Measurements from ENCODE around the gene C15orf61. TPM values are rescaled to one million over a fixed set of nuclear protein-coding genes. Genes with fewer than 3 reads are reported as not detected.

C15orf61 gene
- total and polyA plus RNA-seq, 2 donors (not counting 1 experiment from before 2014, with no cell fraction given), result 6.1 to 6.3 TPM

DNA sequence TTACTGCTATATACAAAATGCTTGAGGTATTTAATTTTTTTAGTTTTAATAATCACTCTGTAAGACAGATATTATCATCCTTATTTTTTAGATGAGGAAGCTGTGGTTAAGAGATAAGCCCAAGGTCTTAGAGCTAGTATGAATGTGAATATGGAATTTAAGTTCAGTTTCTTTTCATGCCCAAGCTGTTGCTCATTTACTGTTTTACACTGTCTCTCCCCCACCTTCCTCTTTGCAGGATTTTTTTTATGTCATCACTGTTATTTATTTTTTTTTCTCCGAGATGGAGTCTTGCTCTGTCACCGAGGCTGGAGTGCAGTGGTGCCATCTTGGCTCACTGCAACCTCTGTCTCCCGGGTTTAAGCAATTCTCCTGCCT lies 44.0 kb downstream of the C15orf61 start:
- no peak overlapping the region for H3K27ac ChIP-seq (ENCODE audit: low read length in 2 of 2)
- Mint-ChIP-seq H3K9me3 (ENCODE audit: insufficient read depth) (no peaks in the 10 kb centered on the region), H3K27me3 (no peaks in the 10 kb centered on the region), H3K4me3 (no peak overlapping the region), H3K27ac (no peak overlapping the region), H3K4me1 (peaks cover 19% of the 10 kb centered on the region)
- H2AFZ ChIP-seq (ENCODE audit: insufficient read depth, low read depth, low read length, poor library complexity, severe bottlenecking), result no peak overlapping the region
- H3K4me2 ChIP-seq (replicated peaks; ENCODE audit: low read depth, low read length, poor library complexity, severe bottlenecking), result no peak overlapping the region
- H3K9ac ChIP-seq (ENCODE audit: low read length), result no peak overlapping the region
- DNase-seq (no peak), ATAC-seq (ENCODE audit: low read depth) (no peak)
- TF ChIP-seq, protein P1, sequence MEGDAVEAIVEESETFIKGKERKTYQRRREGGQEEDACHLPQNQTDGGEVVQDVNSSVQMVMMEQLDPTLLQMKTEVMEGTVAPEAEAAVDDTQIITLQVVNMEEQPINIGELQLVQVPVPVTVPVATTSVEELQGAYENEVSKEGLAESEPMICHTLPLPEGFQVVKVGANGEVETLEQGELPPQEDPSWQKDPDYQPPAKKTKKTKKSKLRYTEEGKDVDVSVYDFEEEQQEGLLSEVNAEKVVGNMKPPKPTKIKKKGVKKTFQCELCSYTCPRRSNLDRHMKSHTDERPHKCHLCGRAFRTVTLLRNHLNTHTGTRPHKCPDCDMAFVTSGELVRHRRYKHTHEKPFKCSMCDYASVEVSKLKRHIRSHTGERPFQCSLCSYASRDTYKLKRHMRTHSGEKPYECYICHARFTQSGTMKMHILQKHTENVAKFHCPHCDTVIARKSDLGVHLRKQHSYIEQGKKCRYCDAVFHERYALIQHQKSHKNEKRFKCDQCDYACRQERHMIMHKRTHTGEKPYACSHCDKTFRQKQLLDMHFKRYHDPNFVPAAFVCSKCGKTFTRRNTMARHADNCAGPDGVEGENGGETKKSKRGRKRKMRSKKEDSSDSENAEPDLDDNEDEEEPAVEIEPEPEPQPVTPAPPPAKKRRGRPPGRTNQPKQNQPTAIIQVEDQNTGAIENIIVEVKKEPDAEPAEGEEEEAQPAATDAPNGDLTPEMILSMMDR (IDR thresholded peaks at IDR 0.05), result no peak
- no peak for TF ChIP-seq EZH2 (IDR thresholded peaks at IDR 0.05; ENCODE audit: borderline replicate concordance, insufficient read depth, low read depth, low read length, poor library complexity, severe bottlenecking)
- intact Hi-C loops (cut with micrococcal nuclease), result no loop called here
- H3K4me3 ChIP-seq (ENCODE audit: control extremely low read depth in 1 of 5, extremely low read depth in 1 of 5, insufficient read depth in 1 of 5, low read depth in 2 of 5, low read length in 4 of 5), result no peak overlapping the region
- no CpG with 5 or more reads among the region's 3 CpGs for WGBS (ENCODE audit: insufficient coverage)
- no peaks in the 10 kb centered on the region for H3K27me3 ChIP-seq (replicated peaks in 1 of 4; ENCODE audit: control extremely low read depth in 1 of 4, control insufficient read depth in 3 of 4, insufficient read depth in 4 of 4, low read length in 3 of 4)
- H3K9me3 ChIP-seq (ENCODE audit: control extremely low read depth in 1 of 3, control insufficient read depth in 2 of 3, insufficient read depth in 1 of 3, low read length in 2 of 3), result no peaks in the 10 kb centered on the region
- H3K79me2 ChIP-seq (ENCODE audit: control insufficient read depth, insufficient read depth, low read length), result no peaks in the 10 kb centered on the region
- no peaks in the 10 kb centered on the region for H3K4me1 ChIP-seq (ENCODE audit: control insufficient read depth in 2 of 2, insufficient read depth in 2 of 2, low read length in 2 of 2)
- H3K36me3 ChIP-seq (replicated peaks in 1 of 2; ENCODE audit: control extremely low read depth in 1 of 2, control insufficient read depth in 1 of 2, extremely low read depth in 1 of 2, insufficient read depth in 2 of 2, low read length in 1 of 2), result peaks cover 0 to under 1% of the 10 kb centered on the region in 2 experiments
- ChIA-PET CTCF (no interaction called here), POLR2A (no interaction called here)
- no peaks in the 10 kb centered on the region for H4K20me1 ChIP-seq (ENCODE audit: control insufficient read depth, insufficient read depth, low read length, poor library complexity, severe bottlenecking)

DNA sequence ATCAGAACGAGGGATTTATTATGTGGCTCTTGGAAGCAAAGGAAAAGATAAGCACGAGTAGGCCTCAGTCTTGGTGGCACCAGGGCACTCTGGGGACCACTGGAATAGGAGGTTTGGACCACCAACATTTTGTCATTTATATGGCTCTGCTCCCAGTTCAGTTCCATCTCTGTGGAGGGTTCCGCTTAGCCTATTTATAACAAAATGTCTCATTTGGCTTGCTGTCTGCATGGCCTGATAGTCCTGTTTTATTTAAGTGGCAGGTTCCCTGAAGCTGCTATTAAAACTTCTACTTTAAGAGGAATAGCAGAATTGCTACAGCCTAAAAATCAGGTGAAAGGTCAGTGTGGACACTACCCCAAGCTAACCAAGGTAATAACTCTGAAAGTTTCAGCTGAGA lies 48.7 kb downstream of the C15orf61 start:
- peaks cover 0 to 7% of the 10 kb centered on the region in 2 experiments for H3K36me3 ChIP-seq (replicated peaks in 1 of 2; ENCODE audit: control extremely low read depth in 1 of 2, control insufficient read depth in 1 of 2, extremely low read depth in 1 of 2, insufficient read depth in 2 of 2, low read length in 1 of 2)
- Mint-ChIP-seq H3K9me3 (ENCODE audit: insufficient read depth) (no peaks in the 10 kb centered on the region), H3K4me3 (no peak overlapping the region), H3K27me3 (no peaks in the 10 kb centered on the region), H3K4me1 (peaks cover 8% of the 10 kb centered on the region), H3K27ac (no peak overlapping the region)
- no peak overlapping the region for H3K27ac ChIP-seq (ENCODE audit: low read length in 2 of 2)
- no peaks in the 10 kb centered on the region for H3K27me3 ChIP-seq (replicated peaks in 1 of 4; ENCODE audit: control extremely low read depth in 1 of 4, control insufficient read depth in 3 of 4, insufficient read depth in 4 of 4, low read length in 3 of 4)
- no peak for TF ChIP-seq EZH2 (IDR thresholded peaks at IDR 0.05; ENCODE audit: borderline replicate concordance, insufficient read depth, low read depth, low read length, poor library complexity, severe bottlenecking)
- TF ChIP-seq, protein P1 (IDR thresholded peaks at IDR 0.05), result no peak
- intact Hi-C loops (cut with micrococcal nuclease), result no loop called here
- H3K9ac ChIP-seq (ENCODE audit: low read length), result no peak overlapping the region
- ChIA-PET CTCF (interaction anchor here (0.6 kb wide), 1 partner anchor 22 kb away, joined by 3 read pairs; no protein-coding TSS in a partner anchor), POLR2A (no interaction called here)
- H3K4me1 ChIP-seq (ENCODE audit: control insufficient read depth in 2 of 2, insufficient read depth in 2 of 2, low read length in 2 of 2), result no peaks in the 10 kb centered on the region
- H3K4me2 ChIP-seq (replicated peaks; ENCODE audit: low read depth, low read length, poor library complexity, severe bottlenecking), result no peak overlapping the region
- ATAC-seq (ENCODE audit: low read depth) (no peak), DNase-seq (no peak)
- H3K79me2 ChIP-seq (ENCODE audit: control insufficient read depth, insufficient read depth, low read length), result no peaks in the 10 kb centered on the region
- no peak overlapping the region for H2AFZ ChIP-seq (ENCODE audit: insufficient read depth, low read depth, low read length, poor library complexity, severe bottlenecking)
- H4K20me1 ChIP-seq (ENCODE audit: control insufficient read depth, insufficient read depth, low read length, poor library complexity, severe bottlenecking), result no peaks in the 10 kb centered on the region
- 100% methylated on average over 1 of the region's 3 CpGs for WGBS (ENCODE audit: insufficient coverage)
- no peak overlapping the region for H3K4me3 ChIP-seq (ENCODE audit: control extremely low read depth in 1 of 5, extremely low read depth in 1 of 5, insufficient read depth in 1 of 5, low read depth in 2 of 5, low read length in 4 of 5)
- no peaks in the 10 kb centered on the region for H3K9me3 ChIP-seq (ENCODE audit: control extremely low read depth in 1 of 3, control insufficient read depth in 2 of 3, insufficient read depth in 1 of 3, low read length in 2 of 3)

All from B cell (primary cell).